GM18508 (cell line): ENCODE results near the gene TRERF1.

ENCODE experiments used
- ATAC-seq: cut with Tn5 transposase; IDR thresholded peaks from one replicate; pipeline ENCODE4 v1.9.1; 2021; ENCODE audit warnings: moderate number of reproducible peaks; ENCODE audit not compliant: insufficient read depth, unreplicated experiment

The TRERF1 gene

DNA sequence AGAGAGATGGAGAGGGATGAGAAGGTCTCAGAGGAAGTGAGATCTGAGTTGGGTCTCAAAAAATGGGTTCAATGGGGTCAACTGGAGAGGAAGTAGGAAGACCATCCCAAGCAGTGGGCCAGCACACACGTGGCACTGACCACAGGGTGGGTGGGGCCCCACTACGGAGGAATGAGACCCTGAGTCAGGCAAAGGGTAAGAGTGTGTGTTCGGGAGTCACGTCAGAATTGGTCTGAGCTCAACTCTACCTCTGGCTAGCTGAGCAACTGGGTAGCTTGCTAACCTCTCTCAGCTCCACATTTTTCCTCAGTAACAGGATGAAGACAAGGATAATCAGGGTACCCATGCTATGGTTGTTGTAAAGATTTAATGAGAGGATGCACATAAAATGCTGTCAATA lies 79.0 kb downstream of the TRERF1 start:
- no peak for ATAC-seq

- no peak for ATAC-seq
Measured at GRCh38 chr6:42370323-42370985, 81.3 kb downstream of the TRERF1 start.

DNA sequence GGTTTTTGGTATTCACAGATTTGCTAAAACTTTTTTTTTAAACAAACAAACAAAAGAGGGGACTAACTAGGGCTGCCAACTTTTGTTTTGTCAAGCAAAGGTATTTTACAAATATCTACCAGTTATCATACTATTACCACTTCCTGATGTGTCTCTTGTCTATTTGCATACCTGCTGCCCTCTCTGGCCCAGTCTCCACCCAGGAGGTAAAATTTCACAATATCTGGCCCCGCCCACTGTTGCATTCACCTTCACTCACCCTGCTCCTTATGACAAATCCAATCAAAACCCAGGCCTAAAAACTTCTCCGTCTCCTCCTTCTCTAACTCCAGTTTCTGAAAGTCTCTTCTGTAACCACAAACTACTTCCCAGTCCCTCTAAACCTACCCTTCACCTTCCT lies 82.2 kb downstream of the TRERF1 start:
- ATAC-seq, result no peak

DNA sequence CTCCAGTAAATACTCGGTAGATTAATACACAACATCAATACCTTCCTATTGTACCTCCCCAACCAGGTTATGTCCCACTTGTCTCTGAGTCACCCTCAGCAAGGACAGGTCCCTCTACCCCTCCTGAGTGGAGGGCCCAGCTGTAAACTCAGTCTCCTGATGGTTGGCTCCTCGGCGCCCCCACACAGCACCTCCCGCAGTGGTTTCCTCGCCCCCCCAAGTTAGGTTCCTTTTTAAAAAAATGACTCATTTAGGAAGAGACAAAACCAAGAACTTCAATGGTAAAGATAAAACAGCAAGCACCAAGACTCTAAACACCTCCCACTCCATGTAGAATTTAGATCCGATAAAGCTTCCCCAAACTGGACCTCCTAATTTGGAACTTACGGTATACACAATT lies 83.5 kb downstream of the TRERF1 start:
- no peak for ATAC-seq

DNA sequence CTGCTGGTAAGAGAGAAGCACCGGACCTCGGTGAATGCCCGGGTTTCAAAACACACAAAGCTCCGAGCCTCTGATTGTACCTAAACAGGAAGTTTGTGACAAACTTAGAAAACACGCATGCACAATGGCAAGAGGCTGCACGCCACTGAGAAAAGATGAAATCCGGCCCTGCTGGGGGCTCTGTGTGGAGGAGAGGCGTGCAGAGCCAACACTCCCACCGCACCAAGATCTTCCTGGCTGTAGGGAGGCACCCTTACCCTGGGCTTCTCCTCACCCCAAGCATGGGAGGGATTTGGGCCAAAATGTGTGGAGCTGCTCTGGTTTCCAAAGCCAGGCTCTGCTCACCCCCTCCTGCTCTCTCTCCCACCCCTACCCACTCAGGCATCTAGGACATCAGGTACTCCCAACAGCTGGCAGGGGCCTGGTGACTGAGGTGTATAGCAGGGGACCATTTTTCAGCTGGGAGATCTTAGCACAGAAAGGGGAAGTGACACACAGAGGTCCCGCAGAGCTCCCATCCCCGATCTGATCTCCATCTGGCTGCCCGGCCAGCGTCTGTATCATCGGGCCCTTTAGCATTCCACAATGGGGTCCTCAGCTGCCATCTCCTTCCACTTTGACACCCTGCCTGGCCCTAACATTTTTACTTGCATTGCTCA lies 84.2 kb downstream of the TRERF1 start:
- ATAC-seq, result no peak

DNA sequence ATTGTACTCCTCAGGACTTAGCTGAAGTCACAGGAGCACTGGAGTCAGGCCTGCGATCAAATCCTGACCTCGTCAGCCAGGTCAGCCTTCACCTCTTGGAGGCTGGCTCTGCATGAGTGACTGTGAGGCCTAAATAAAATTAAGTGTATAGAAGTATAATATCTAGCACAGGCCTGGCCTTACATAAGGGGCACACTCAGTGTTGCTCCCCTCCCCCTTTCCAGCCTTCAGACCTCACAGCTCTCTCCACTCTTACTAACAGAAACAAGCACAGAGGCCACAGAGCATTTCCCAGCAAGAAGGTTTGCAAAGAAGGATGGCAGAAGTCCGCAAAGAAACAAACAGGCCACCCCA lies 84.8 kb downstream of the TRERF1 start:
- no peak for ATAC-seq

DNA sequence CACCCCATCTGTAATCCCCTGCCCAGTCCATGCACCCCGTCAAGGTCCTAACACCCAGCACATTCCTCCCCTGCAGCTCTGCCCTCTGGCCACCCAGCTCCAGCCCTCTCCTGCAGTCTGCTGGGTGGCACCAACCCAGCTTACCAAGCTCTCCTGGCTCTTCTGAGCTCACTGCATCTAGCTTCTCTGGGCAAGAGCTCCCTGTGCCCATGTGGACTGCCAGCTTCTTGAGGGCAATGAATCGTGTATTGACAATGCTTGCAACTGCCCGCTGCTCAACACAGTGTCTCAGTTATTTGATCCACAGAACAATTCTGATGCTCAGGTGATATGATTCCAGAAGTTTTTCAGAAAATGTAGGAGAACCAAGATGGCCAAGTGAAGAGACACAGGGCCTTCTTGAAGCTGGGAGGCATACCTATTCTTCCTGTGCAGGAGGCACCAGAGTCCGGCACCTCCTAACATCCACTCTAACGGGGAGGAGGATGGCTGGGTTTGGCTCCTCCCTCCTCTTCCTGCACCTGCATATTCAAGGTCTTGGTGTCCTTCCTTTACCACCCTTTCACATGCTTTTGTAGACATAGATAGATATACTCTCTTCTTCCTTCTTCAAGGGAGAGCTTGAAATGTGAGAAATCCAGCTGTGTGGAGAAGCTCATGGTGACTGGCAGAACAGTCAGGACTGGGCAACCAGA lies 85.6 kb downstream of the TRERF1 start:
- no peak for ATAC-seq

GRCh38 chr6:42365021-42365420 lies 86.7 kb downstream of the TRERF1 start:
- ATAC-seq, result no peak

DNA sequence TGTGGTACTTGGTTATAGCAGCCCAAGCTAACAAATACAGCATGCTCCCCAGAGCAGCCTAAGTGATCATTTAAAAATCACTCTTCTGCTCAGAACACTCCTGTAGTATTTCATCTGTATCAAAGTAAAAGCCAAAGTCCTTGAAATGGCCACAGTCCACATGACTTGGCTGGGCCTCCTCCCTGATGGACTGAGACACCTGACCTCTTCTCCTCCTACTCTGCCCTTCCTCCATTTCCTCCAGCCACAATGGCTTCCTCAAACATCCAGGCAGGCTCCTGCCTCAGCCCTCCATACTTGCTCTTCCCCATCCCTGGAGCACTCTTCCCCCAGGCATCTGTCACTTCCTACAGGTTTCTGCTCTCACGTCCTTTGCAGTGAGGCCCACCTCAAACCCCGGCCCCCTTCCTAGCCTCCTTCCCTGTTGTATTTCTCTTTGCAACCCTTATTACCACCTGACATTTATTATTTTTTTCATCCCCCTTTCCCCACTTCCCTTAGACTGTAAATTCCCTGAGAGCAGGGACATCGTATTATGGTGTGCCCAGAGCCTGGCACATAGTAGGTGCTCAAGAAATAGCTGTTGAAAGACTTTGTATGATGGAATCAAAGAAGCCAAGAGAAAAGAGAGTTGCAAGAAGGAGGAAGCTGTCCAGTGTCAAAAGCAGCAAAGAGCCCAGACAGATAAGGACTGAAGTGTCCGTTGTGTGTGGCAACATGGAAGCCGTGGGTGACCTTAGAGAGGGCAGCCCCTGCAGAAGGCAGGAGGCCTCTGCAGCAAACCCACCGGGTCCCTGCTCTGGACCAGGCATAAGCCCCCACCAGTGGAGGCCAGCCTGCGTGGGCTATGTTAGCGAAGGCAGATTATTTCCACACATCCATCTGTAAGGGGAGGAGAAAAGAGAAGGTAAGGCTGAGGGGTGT lies 87.5 kb downstream of the TRERF1 start:
- no peak for ATAC-seq

- no peak for ATAC-seq
Measured at GRCh38 chr6:42361036-42361435, 90.7 kb downstream of the TRERF1 start.

GRCh38 chr6:42359021-42359420 lies 92.7 kb downstream of the TRERF1 start:
- ATAC-seq, result no peak

GRCh38 chr6:42355416-42355815 lies 96.3 kb downstream of the TRERF1 start:
- no peak for ATAC-seq

GRCh38 chr6:42354702-42355101 lies 97.0 kb downstream of the TRERF1 start:
- no peak for ATAC-seq

- ATAC-seq, result no peak
Measured at GRCh38 chr6:42352856-42353564, 98.7 kb downstream of the TRERF1 start.

- ATAC-seq, result no peak
Measured at GRCh38 chr6:42350911-42351310, 100.8 kb downstream of the TRERF1 start.

DNA sequence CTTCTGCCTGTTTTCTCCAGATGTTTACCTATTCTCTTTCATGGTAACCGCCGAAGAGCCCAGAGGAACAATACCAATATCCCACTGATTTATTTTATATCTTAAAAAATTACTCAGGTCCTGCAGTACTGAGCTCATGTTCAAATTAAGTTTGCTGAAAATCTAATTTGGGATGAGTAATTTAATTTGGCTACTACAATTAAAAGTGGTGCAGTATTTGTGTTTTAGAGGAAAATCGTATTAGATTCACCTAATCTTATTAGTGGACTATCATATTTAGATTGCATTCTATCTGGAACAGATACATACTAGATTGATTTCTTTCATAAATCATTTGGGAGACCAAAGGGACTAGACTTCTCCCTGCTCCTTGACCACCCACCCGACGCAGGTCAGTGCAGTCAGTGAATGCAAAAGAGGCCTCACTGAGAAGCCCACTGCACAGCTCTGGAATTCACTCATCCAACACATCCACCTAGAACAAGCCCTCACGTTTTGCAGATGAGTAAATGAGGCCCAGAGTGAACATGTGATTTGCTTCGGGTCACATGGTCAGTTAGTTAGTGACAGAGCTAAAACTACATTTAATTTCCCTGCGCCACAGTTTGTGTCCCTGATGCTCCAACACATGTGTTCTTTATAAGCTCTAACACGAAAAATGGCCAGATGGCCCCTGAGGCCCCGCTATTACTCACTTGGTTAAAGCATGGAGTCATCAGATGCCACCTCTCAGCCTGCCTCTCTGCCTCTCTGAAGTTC lies 101.8 kb downstream of the TRERF1 start:
- ATAC-seq, result no peak

DNA sequence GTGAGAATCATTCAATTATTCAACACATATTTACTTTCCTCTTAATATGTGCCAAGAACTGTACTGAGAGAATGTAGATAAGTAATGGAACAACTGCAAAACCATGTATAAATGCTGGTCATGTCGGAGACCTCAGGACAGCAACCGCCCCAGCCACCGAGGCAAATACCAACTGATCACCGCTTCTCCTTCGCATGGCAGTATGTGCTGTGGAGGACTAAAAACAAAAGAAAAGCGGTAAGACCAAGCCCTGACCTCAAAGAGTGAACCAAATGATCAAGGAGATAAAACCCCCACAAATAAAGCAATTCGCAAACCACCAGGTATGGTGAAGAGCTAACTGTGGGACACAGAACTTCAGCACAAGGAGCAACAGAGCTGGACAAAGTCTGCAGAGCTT lies 104.3 kb downstream of the TRERF1 start:
- no peak for ATAC-seq

DNA sequence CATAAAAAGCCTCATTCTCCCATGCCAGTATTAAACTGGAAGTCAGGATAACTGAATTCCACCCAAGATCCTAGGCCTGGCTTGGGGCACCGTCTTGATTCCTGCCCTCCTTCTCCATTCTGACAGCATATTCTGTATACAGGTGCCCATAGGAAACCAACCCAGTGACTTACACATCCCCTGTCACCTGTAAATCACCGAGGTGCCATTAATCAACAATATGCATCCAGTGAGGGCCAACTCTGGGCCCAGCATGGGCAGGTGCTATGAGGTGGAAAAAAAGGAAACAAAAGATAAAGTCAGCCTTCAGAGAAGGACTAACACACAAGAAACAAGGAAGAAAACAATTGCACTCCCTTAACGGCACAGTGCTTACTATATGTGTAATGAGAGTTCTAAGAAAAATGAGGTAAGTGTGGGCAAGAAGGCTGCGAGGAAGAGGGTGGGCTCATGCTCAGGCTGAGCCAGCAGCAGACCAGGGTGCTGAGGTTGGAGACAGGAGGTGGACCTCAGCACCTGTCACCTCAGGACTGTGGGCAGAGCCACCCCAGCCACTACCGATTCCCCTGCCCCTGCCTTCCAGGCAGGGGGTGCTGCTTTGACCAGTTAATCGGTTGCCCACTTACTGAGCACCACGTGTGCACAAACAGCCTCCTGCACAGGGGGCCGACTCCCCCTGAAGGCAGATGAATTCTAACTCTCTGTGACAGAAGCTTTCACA lies 105.9 kb downstream of the TRERF1 start:
- no peak for ATAC-seq

DNA sequence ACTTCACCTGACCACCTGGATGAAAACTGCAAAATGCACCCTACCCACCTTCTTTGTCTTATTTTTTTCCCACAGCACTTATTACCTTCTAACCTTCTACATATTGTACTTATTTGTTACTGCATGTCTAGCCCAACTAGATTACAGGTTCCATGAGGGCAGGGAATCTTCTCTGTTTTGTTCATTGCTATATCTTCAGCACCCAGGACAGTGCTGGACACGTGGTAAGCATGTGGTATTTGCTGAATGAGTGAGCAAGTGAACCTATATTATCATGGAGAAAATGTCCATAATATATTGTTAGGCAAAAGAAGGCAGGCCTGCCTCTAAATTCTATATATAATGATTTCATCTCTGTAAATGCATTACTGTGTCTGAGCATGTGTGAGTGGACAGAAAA lies 107.0 kb downstream of the TRERF1 start:
- no peak for ATAC-seq
